GM23338 (cell line): ENCODE data around the gene ANKRD49. TPM values are rescaled to one million over a fixed set of nuclear protein-coding genes. Genes with fewer than 3 reads are reported as not detected.

ENCODE experiments used
- ATAC-seq: fragments of 200-7000 bp; cut with Tn5 transposase; 3 replicates; pipeline ENCODE4 v1.9.1; 2020
- DNase-seq: peaks from one replicate; pipeline ENCODE4 v3.0.0-alpha.2; 2015; ENCODE audit warnings: low spot score
- H2AFZ ChIP-seq: fragments of 200-600 bp; sonication (generic); 2 replicates; pipeline ENCODE4 v1.8.0; 2016; ENCODE audit warnings: antibody characterized with exemption, mild to moderate bottlenecking, moderate library complexity
- H3F3A ChIP-seq: fragments of 200-600 bp; sonication (generic); replicated peaks from 2 replicates; pipeline ENCODE4 v1.8.0; 2017; ENCODE audit warnings: antibody characterized with exemption, mixed run types, low read depth
- H3K27ac ChIP-seq: fragments of 200-600 bp; sonication (generic); 2 replicates; pipeline ENCODE4 v1.6.1; 2016; ENCODE audit warnings: low read depth
- H3K27me3 ChIP-seq: fragments of 200-600 bp; sonication (generic); 2 replicates; pipeline ENCODE4 v1.8.0; 2016; ENCODE audit warnings: mild to moderate bottlenecking, mixed run types, moderate library complexity; ENCODE audit not compliant: insufficient read depth
- H3K36me3 ChIP-seq: fragments of 200-600 bp; sonication (generic); 2 replicates; pipeline ENCODE4 v1.8.0; 2016; ENCODE audit warnings: mild to moderate bottlenecking; ENCODE audit not compliant: insufficient read depth
- H3K4me1 ChIP-seq: fragments of 200-600 bp; sonication (generic); 2 replicates; pipeline ENCODE4 v1.8.0; 2016; ENCODE audit warnings: mild to moderate bottlenecking, moderate library complexity; ENCODE audit not compliant: insufficient read depth
- H3K4me2 ChIP-seq: fragments of 200-600 bp; sonication (generic); 2 replicates; pipeline ENCODE4 v1.7.1; 2017; ENCODE audit warnings: mixed run types
- H3K4me3 ChIP-seq: fragments of 200-600 bp; sonication (generic); 2 replicates; pipeline ENCODE4 v1.6.1; 2016; ENCODE audit warnings: mixed run types
- H3K79me2 ChIP-seq: fragments of 200-600 bp; sonication (generic); replicated peaks from 2 replicates; pipeline ENCODE4 v1.8.0; 2017; ENCODE audit warnings: mild to moderate bottlenecking; ENCODE audit not compliant: insufficient read depth
- H3K9me2 ChIP-seq: fragments of 200-600 bp; sonication (generic); 2 replicates; pipeline ENCODE4 v1.8.0; 2017; ENCODE audit not compliant: insufficient read depth
- H4K20me1 ChIP-seq: fragments of 200-600 bp; sonication (generic); replicated peaks from 2 replicates; pipeline ENCODE4 v1.8.0; 2017; ENCODE audit warnings: mild to moderate bottlenecking; ENCODE audit not compliant: insufficient read depth
- H3K27ac Mint-ChIP-seq: 2 replicates; pipeline ENCODE4 v1.8.0; 2020; ENCODE audit warnings: inconsistent platforms, mild to moderate bottlenecking, moderate library complexity, mixed read lengths
- H3K27me3 Mint-ChIP-seq: 3 replicates; pipeline ENCODE4 v1.8.0; 2022; ENCODE audit warnings: low read depth, mild to moderate bottlenecking, moderate library complexity, mixed read lengths, inconsistent platforms; ENCODE audit not compliant: insufficient read depth, poor library complexity
- H3K36me3 Mint-ChIP-seq: 3 replicates; pipeline ENCODE4 v1.8.0; 2021; ENCODE audit warnings: low read depth, mild to moderate bottlenecking, inconsistent platforms, moderate library complexity, mixed read lengths
- H3K4me1 Mint-ChIP-seq: 3 replicates; pipeline ENCODE4 v1.8.0; 2020; ENCODE audit warnings: mild to moderate bottlenecking, inconsistent platforms, mixed read lengths
- H3K4me3 Mint-ChIP-seq: 3 replicates; pipeline ENCODE4 v1.8.0; 2021; ENCODE audit warnings: moderate library complexity, mild to moderate bottlenecking, inconsistent platforms, mixed read lengths
- H3K9me3 Mint-ChIP-seq: 3 replicates; pipeline ENCODE4 v1.8.0; 2020; ENCODE audit warnings: moderate library complexity, mild to moderate bottlenecking, inconsistent platforms, mixed read lengths
- ETS1 ChIP-seq: IDR thresholded peaks from 2 replicates; pipeline ENCODE4 v1.6.1; 2016; ENCODE audit warnings: antibody characterized with exemption
- EZH2 ChIP-seq: fragments of 200-600 bp; sonication (generic); IDR thresholded peaks from one replicate; pipeline ENCODE4 v1.8.0; 2017; ENCODE audit warnings: antibody characterized with exemption, mild to moderate bottlenecking, low read depth; ENCODE audit not compliant: unreplicated experiment
- JUNB ChIP-seq: IDR thresholded peaks from one replicate; pipeline ENCODE4 v1.6.1; 2016; ENCODE audit warnings: antibody characterized with exemption; ENCODE audit not compliant: unreplicated experiment
- NANOG ChIP-seq: IDR thresholded peaks from 2 replicates; pipeline ENCODE4 v1.6.1; 2016; ENCODE audit warnings: antibody characterized with exemption, borderline replicate concordance
- POLR2AphosphoS5 ChIP-seq: IDR thresholded peaks from 2 replicates; pipeline ENCODE4 v1.6.1; 2016; ENCODE audit warnings: antibody characterized with exemption, low read depth
- REST ChIP-seq: IDR thresholded peaks from one replicate; pipeline ENCODE4 v1.6.1; 2018; ENCODE audit warnings: antibody characterized with exemption; ENCODE audit not compliant: unreplicated experiment
- STAT1 ChIP-seq: IDR thresholded peaks from one replicate; pipeline ENCODE4 v1.6.1; 2016; ENCODE audit warnings: antibody characterized with exemption; ENCODE audit not compliant: unreplicated experiment
- ZNF114 ChIP-seq: fragments of 250-450 bp; sonication (Bioruptor Pico); IDR thresholded peaks from 2 replicates; pipeline ENCODE4 v1.5.0; 2020; ENCODE audit warnings: mild to moderate bottlenecking, moderate library complexity
- ZNF462 ChIP-seq: fragments of 250-450 bp; sonication (Bioruptor Pico); IDR thresholded peaks from 2 replicates; pipeline ENCODE4 v1.5.0; 2020; ENCODE audit warnings: mild to moderate bottlenecking, moderate library complexity
- polyA plus RNA-seq: library from polyadenylated mRNA; unstranded; fragments of >200 nt; fragmentation: Nextera tagmentation; extraction: Ambion mirVana; gene quantifications from 2 replicates; pipeline ENCODE4 v1.2.1, GENCODE V29; 2016
- total RNA-seq: library from RNA; depleted of rRNA; stranded (reverse); fragments of >200 nt; shearing (Covaris generic); gene quantifications from 2 replicates; pipeline ENCODE4 v1.2.3, GENCODE V29; 2014

ANKRD49 gene
- total and polyA plus RNA-seq, 2 experiments from 2014 or later, result 16.0 to 35.2 TPM

- no peaks in the 10 kb centered on the region for H3K36me3 Mint-ChIP-seq
- Histone ChIP-seq H2AFZ (no peak overlapping the region), H3K27me3 (no peaks in the 10 kb centered on the region; the same call in 1 of the 2 replicates), H3K4me3 (no peak overlapping the region), H3F3A (no peaks in the 10 kb centered on the region), H3K36me3 (no peaks in the 10 kb centered on the region), H3K79me2 (no peaks in the 10 kb centered on the region), H3K9me2 (no peaks in the 10 kb centered on the region), H3K4me2 (no peak overlapping the region), H4K20me1 (no peaks in the 10 kb centered on the region), H3K27ac (no peak overlapping the region), H3K4me1 (no peaks in the 10 kb centered on the region)
- ATAC-seq (no peak), DNase-seq (no peak)
- peaks cover 5% of the 10 kb centered on the region for H3K27me3 Mint-ChIP-seq
- no peak overlapping the region for H3K27ac Mint-ChIP-seq
- no peak for TF ChIP-seq EZH2
- TF ChIP-seq REST, result no peak
- no peak for TF ChIP-seq STAT1
- no peak for TF ChIP-seq JUNB
- TF ChIP-seq NANOG, result no peak
- TF ChIP-seq ZNF114 (CRISPR knock-in tag), result no peak
- no peak for TF ChIP-seq ETS1
- H3K9me3 Mint-ChIP-seq, result no peaks in the 10 kb centered on the region
- no peaks in the 10 kb centered on the region for H3K4me1 Mint-ChIP-seq
- H3K4me3 Mint-ChIP-seq, result no peak overlapping the region
Observed at GRCh38 chr11:94524341-94524740, 30.6 kb downstream of the ANKRD49 start.

GRCh38 chr11:94525546-94526324, 32.0 kb downstream of the ANKRD49 start:
- DNase-seq (peak; percentile 14), ATAC-seq (peak; percentile 31; the same call in 1 of the 3 replicates)
- Mint-ChIP-seq H3K9me3 (no peaks in the 10 kb centered on the region), H3K27me3 (peaks cover 5% of the 10 kb centered on the region), H3K4me3 (no peak overlapping the region), H3K27ac (no peak overlapping the region), H3K4me1 (no peaks in the 10 kb centered on the region), H3K36me3 (no peaks in the 10 kb centered on the region)
- Histone ChIP-seq H3K4me2 (no peak overlapping the region), H3K4me1 (no peaks in the 10 kb centered on the region), H3K79me2 (no peaks in the 10 kb centered on the region), H3K36me3 (no peaks in the 10 kb centered on the region), H3K4me3 (no peak overlapping the region), H3K27me3 (no peaks in the 10 kb centered on the region; the same call in 1 of the 2 replicates), H2AFZ (0 out of 2 replicates have a peak overlapping the region, but pooled peaks have one; percentile 23), H4K20me1 (no peaks in the 10 kb centered on the region), H3F3A (no peaks in the 10 kb centered on the region), H3K9me2 (no peaks in the 10 kb centered on the region), H3K27ac (no peak overlapping the region)
- no peak for TF ChIP-seq POLR2AphosphoS5
- no peak for TF ChIP-seq EZH2
- no peak for TF ChIP-seq ZNF462 (CRISPR knock-in tag)
